ENCODE data around the gene RBBP9. TPM values are rescaled to one million over a fixed set of nuclear protein-coding genes. Genes with fewer than 3 reads are reported as not detected.

The RBBP9 gene
- total RNA-seq, 1 donor from 2014 or later: 22.9 TPM

GRCh38 chr20:18488301-18488700, 8.7 kb downstream of the RBBP9 start:
- H3K4me1 Mint-ChIP-seq (ENCODE audit: low read depth, unreplicated experiment): no peaks in the 10 kb centered on the region
- H3K27ac Mint-ChIP-seq (ENCODE audit: unreplicated experiment): no peak overlapping the region
- TF ChIP-seq CTCF (IDR thresholded peaks at IDR 0.05; ENCODE audit: partially characterized antibody, unreplicated experiment): no peak
- H3K9me3 Mint-ChIP-seq (ENCODE audit: unreplicated experiment): no peaks in the 10 kb centered on the region
- peaks cover 4% of the 10 kb centered on the region for H3K36me3 Mint-ChIP-seq (ENCODE audit: unreplicated experiment)
- H3K27me3 Mint-ChIP-seq (ENCODE audit: unreplicated experiment): no peaks in the 10 kb centered on the region
- no peak for DNase-seq
- H3K4me3 Mint-ChIP-seq (ENCODE audit: unreplicated experiment): no peak overlapping the region

- no peak overlapping the region for H3K4me3 Mint-ChIP-seq (ENCODE audit: unreplicated experiment)
Measured at GRCh38 chr20:18481596-18481995, 15.4 kb downstream of the RBBP9 start.

GRCh38 chr20:18477821-18478220, 19.2 kb downstream of the RBBP9 start:
- no peaks in the 10 kb centered on the region for H3K27me3 Mint-ChIP-seq (ENCODE audit: unreplicated experiment)
- no peak for DNase-seq
- H3K4me3 Mint-ChIP-seq (ENCODE audit: unreplicated experiment): no peak overlapping the region
- no peaks in the 10 kb centered on the region for H3K4me1 Mint-ChIP-seq (ENCODE audit: low read depth, unreplicated experiment)
- H3K36me3 Mint-ChIP-seq (ENCODE audit: unreplicated experiment): no peaks in the 10 kb centered on the region
- no peaks in the 10 kb centered on the region for H3K9me3 Mint-ChIP-seq (ENCODE audit: unreplicated experiment)
- no peak for TF ChIP-seq CTCF (IDR thresholded peaks at IDR 0.05; ENCODE audit: partially characterized antibody, unreplicated experiment)
- H3K27ac Mint-ChIP-seq (ENCODE audit: unreplicated experiment): no peak overlapping the region

More at GRCh38 chr20:18481596-18481995, 15.4 kb downstream of the RBBP9 start:
- H3K9me3 Mint-ChIP-seq (ENCODE audit: unreplicated experiment): no peaks in the 10 kb centered on the region
- no peaks in the 10 kb centered on the region for H3K27me3 Mint-ChIP-seq (ENCODE audit: unreplicated experiment)
- H3K36me3 Mint-ChIP-seq (ENCODE audit: unreplicated experiment): no peaks in the 10 kb centered on the region
- no peaks in the 10 kb centered on the region for H3K4me1 Mint-ChIP-seq (ENCODE audit: low read depth, unreplicated experiment)
- no peak for DNase-seq
- TF ChIP-seq CTCF (IDR thresholded peaks at IDR 0.05; ENCODE audit: partially characterized antibody, unreplicated experiment): no peak
- no peak overlapping the region for H3K27ac Mint-ChIP-seq (ENCODE audit: unreplicated experiment)

GRCh38 chr20:18477218-18477617, 19.8 kb downstream of the RBBP9 start:
- no peak overlapping the region for H3K27ac Mint-ChIP-seq (ENCODE audit: unreplicated experiment)
- no peaks in the 10 kb centered on the region for H3K36me3 Mint-ChIP-seq (ENCODE audit: unreplicated experiment)
- H3K27me3 Mint-ChIP-seq (ENCODE audit: unreplicated experiment): no peaks in the 10 kb centered on the region
- H3K9me3 Mint-ChIP-seq (ENCODE audit: unreplicated experiment): no peaks in the 10 kb centered on the region
- no peak overlapping the region for H3K4me3 Mint-ChIP-seq (ENCODE audit: unreplicated experiment)
- no peaks in the 10 kb centered on the region for H3K4me1 Mint-ChIP-seq (ENCODE audit: low read depth, unreplicated experiment)
- no peak for DNase-seq
- no peak for TF ChIP-seq CTCF (IDR thresholded peaks at IDR 0.05; ENCODE audit: partially characterized antibody, unreplicated experiment)

- Mint-ChIP-seq H3K9me3 (ENCODE audit: unreplicated experiment) (peaks cover 6% of the 10 kb centered on the region), H3K27me3 (ENCODE audit: unreplicated experiment) (peaks cover 2% of the 10 kb centered on the region), H3K4me1 (ENCODE audit: low read depth, unreplicated experiment) (peaks cover 5% of the 10 kb centered on the region), H3K27ac (ENCODE audit: unreplicated experiment) (peak within 1 kb of the TSS; percentile 95), H3K4me3 (ENCODE audit: unreplicated experiment) (peak within 1 kb of the TSS; percentile 95), H3K36me3 (ENCODE audit: unreplicated experiment) (no peaks in the 10 kb centered on the region)
- no peak for TF ChIP-seq CTCF (IDR thresholded peaks at IDR 0.05; ENCODE audit: partially characterized antibody, unreplicated experiment)
- DNase-seq: peak; percentile 97
Measured at GRCh38 chr20:18466894-18467730, 29.9 kb downstream of the RBBP9 start, which contains the start of the genes DZANK1 and POLR3F. DZANK1 (minus strand) TSS chr20:18467030; CDS start chr20:18465358, 1,672 bp downstream. POLR3F (plus strand) TSS chr20:18467390; CDS start chr20:18467507, 117 bp downstream.
